Middle frontal gyrus (tissue), 1 donor: ENCODE results near the gene CNST.
A peak's percentile ranks its signal among the peaks of the same experiment; 100 is the strongest.
"Not testable (repeated sequence)": the region's sequence is repeated elsewhere in the genome, so short reads cannot be mapped to it uniquely, and the experiment has no call there.

Experiments used
- DNase-seq: peaks from one replicate; pipeline ENCODE4 v3.0.0-alpha.2; 2015; ENCODE audit warnings: low spot score; ENCODE audit errors: extremely low spot score

CNST gene

GRCh38 chr1:246669659-246670058, 103.4 kb downstream of the CNST start:
- DNase-seq: no peak

GRCh38 chr1:246674049-246674448, 107.8 kb downstream of the CNST start:
- DNase-seq: no peak

- no peak for DNase-seq
Measured at GRCh38 chr1:246677842-246678241, 111.6 kb downstream of the CNST start.

GRCh38 chr1:246678816-246679793, 112.8 kb downstream of the CNST start:
- DNase-seq: no peak

- no peak for DNase-seq
Measured at GRCh38 chr1:246679794-246680177, 113.5 kb downstream of the CNST start.

GRCh38 chr1:246680190-246680589, 113.9 kb downstream of the CNST start:
- DNase-seq: no peak

GRCh38 chr1:246680696-246681130, 114.5 kb downstream of the CNST start:
- DNase-seq: no peak

GRCh38 chr1:246681900-246682895, 115.9 kb downstream of the CNST start:
- no peak for DNase-seq

GRCh38 chr1:246683521-246683920, 117.3 kb downstream of the CNST start:
- DNase-seq: no peak

GRCh38 chr1:246687002-246687401, 120.7 kb downstream of the CNST start:
- no peak for DNase-seq

- DNase-seq: no peak
Measured at GRCh38 chr1:246689409-246690008, 123.3 kb downstream of the CNST start.

GRCh38 chr1:246690100-246690499, 123.8 kb downstream of the CNST start:
- no peak for DNase-seq

- DNase-seq: no peak
Measured at GRCh38 chr1:246691622-246692495, 125.6 kb downstream of the CNST start.

- not testable (repeated sequence) for DNase-seq
Measured at GRCh38 chr1:246694213-246694895, 128.1 kb downstream of the CNST start.

GRCh38 chr1:246695136-246695535, 128.9 kb downstream of the CNST start:
- no peak for DNase-seq

GRCh38 chr1:246695666-246696065, 129.4 kb downstream of the CNST start:
- DNase-seq: no peak

GRCh38 chr1:246698466-246699094, 132.3 kb downstream of the CNST start:
- no peak for DNase-seq

GRCh38 chr1:246699095-246699735, 133.0 kb downstream of the CNST start:
- DNase-seq: peak; percentile 65

GRCh38 chr1:246703581-246703980, 137.3 kb downstream of the CNST start:
- no peak for DNase-seq
